Thymus (tissue), 11 donors: ENCODE measurements around the gene DRD3. TPM values are rescaled to one million over a fixed set of nuclear protein-coding genes. Genes with fewer than 3 reads are reported as not detected.

ENCODE experiments used
- DNase-seq, 9 donors: peaks; one replicate each; pipeline ENCODE4 v3.0.0-alpha.2; 2013; ENCODE audit warnings: low spot score in 9 of 9, low read depth in 6 of 9, missing footprints in 1 of 9
- H3K27ac ChIP-seq, 2 donors: one replicate each; pipeline ENCODE4 v1.5.1; 2013; ENCODE audit warnings: control low read depth in 1 of 2, low read depth in 1 of 2, low read length in 1 of 2, mild to moderate bottlenecking in 1 of 2, moderate library complexity in 1 of 2
- H3K27me3 ChIP-seq, 2 donors: one replicate each; pipeline ENCODE4 v1.5.1; 2013; ENCODE audit warnings: low read length in 1 of 2; ENCODE audit not compliant: control insufficient read depth in 2 of 2, insufficient read depth in 1 of 2
- H3K36me3 ChIP-seq, 2 donors: one replicate each; pipeline ENCODE4 v1.5.1; 2013; ENCODE audit warnings: low read length in 1 of 2, mild to moderate bottlenecking in 1 of 2, moderate library complexity in 1 of 2; ENCODE audit not compliant: control insufficient read depth in 2 of 2, insufficient read depth in 2 of 2
- H3K4me1 ChIP-seq, 2 donors: one replicate each; pipeline ENCODE4 v1.5.1; 2013; ENCODE audit warnings: low read length in 2 of 2; ENCODE audit not compliant: control insufficient read depth in 2 of 2, insufficient read depth in 2 of 2
- H3K4me3 ChIP-seq, 2 donors: one replicate each; pipeline ENCODE4 v1.5.1; 2013; ENCODE audit warnings: low read length in 2 of 2, control low read depth in 1 of 2, mild to moderate bottlenecking in 1 of 2
- H3K9me3 ChIP-seq, 2 donors: one replicate each; pipeline ENCODE4 v1.5.1; 2013; ENCODE audit warnings: low read length in 1 of 2, mild to moderate bottlenecking in 1 of 2; ENCODE audit not compliant: control insufficient read depth in 2 of 2, insufficient read depth in 1 of 2
- WGBS: extraction: QIAGEN DNeasy Blood & Tissue Kit; methylation state at CpG from one replicate; pipeline ENCODE4 v1.1.7; 2013; 5-methylcytosine and 5-hydroxymethylcytosine counted together
- polyA plus RNA-seq: library from polyadenylated mRNA; stranded (reverse); fragments of 200-250 nt; gene quantifications from one replicate; pipeline ENCODE4 v1.2.3, GENCODE V29; 2013
- total RNA-seq: library from RNA; stranded (reverse); fragments of 120-200 nt; gene quantifications from one replicate; pipeline ENCODE4 v1.2.4, GENCODE V29; 2013
- donor health status: healthy.

DRD3 gene
- total and polyA plus RNA-seq, 2 donors, result 0.05 TPM; not detected in 1

GRCh38 chr3:114081037-114081436 lies 97.8 kb downstream of the DRD3 start:
- no peak overlapping the region for H3K27ac ChIP-seq

GRCh38 chr3:114080201-114080600 lies 98.7 kb downstream of the DRD3 start:
- Histone ChIP-seq H3K4me1 (no peaks in the 10 kb centered on the region), H3K4me3 (no peak overlapping the region), H3K36me3 (peaks cover 11 to 59% of the 10 kb centered on the region in 2 donors), H3K27ac (no peak overlapping the region), H3K27me3 (no peaks in the 10 kb centered on the region), H3K9me3 (no peaks in the 10 kb centered on the region)
- DNase-seq, result no peak

More at GRCh38 chr3:114081037-114081436, 97.8 kb downstream of the DRD3 start:
- Histone ChIP-seq H3K27me3 (no peaks in the 10 kb centered on the region), H3K4me3 (no peak overlapping the region), H3K4me1 (no peaks in the 10 kb centered on the region), H3K9me3 (no peaks in the 10 kb centered on the region), H3K36me3 (peaks cover 10 to 62% of the 10 kb centered on the region in 2 donors)
- DNase-seq, result no peak

GRCh38 chr3:114079761-114080160 lies 99.1 kb downstream of the DRD3 start:
- Histone ChIP-seq H3K27ac (no peak overlapping the region), H3K4me1 (no peaks in the 10 kb centered on the region), H3K9me3 (no peaks in the 10 kb centered on the region), H3K36me3 (peaks cover 11 to 57% of the 10 kb centered on the region in 2 donors), H3K27me3 (no peaks in the 10 kb centered on the region), H3K4me3 (no peak overlapping the region)
- WGBS, result 96% methylated on average over 5 of the region's 5 CpGs
- DNase-seq, result no peak

- no peaks in the 10 kb centered on the region for H3K27me3 ChIP-seq
- no peaks in the 10 kb centered on the region for H3K9me3 ChIP-seq
- DNase-seq, result no peak
Observed at GRCh38 chr3:114078126-114078525, 100.7 kb downstream of the DRD3 start.

More at GRCh38 chr3:114078126-114078525, 100.7 kb downstream of the DRD3 start:
- H3K27ac ChIP-seq, result no peak overlapping the region
- H3K36me3 ChIP-seq, result peaks cover 19 to 67% of the 10 kb centered on the region in 2 donors
- H3K4me3 ChIP-seq, result no peak overlapping the region
- no peaks in the 10 kb centered on the region for H3K4me1 ChIP-seq

Other genes starting within 250 kb of the DRD3 start
- 1.7 TPM for gene ZDHHC23, start 231.0 kb downstream of the DRD3 start, total RNA-seq
- 2.2 TPM for gene ZDHHC23, start 231.0 kb downstream of the DRD3 start, polyA plus RNA-seq
- 2.5 TPM for gene CCDC191, start 122.5 kb downstream of the DRD3 start, total RNA-seq
- gene CCDC191, start 122.5 kb downstream of the DRD3 start, polyA plus RNA-seq, result 7.3 TPM
- gene QTRT2, start 122.3 kb downstream of the DRD3 start, total RNA-seq, result 14.3 TPM
- 9.0 TPM for gene QTRT2, start 122.3 kb downstream of the DRD3 start, polyA plus RNA-seq
- gene ZNF80, start 58.5 kb upstream of the DRD3 start, total RNA-seq, result 0.09 TPM
- 0.23 TPM for gene ZNF80, start 58.5 kb upstream of the DRD3 start, polyA plus RNA-seq
- 5.8 TPM for gene TIGIT, start 115.0 kb upstream of the DRD3 start, total RNA-seq
- 7.1 TPM for gene TIGIT, start 115.0 kb upstream of the DRD3 start, polyA plus RNA-seq